GM10266 (cell line): ENCODE results near the gene CDHR1.

Source experiments
- DNase-seq: peaks from one replicate; pipeline ENCODE4 v3.0.0; 2012; ENCODE audit errors: extremely low spot score
- TF ChIP-seq, protein P1 (sequence below): IDR thresholded peaks from 2 replicates; pipeline ENCODE4 v1.5.1; 2012; ENCODE audit warnings: mild to moderate bottlenecking, low read depth; ENCODE audit not compliant: control insufficient read depth, insufficient read depth; ENCODE audit errors: missing control alignments

CDHR1 gene

DNA sequence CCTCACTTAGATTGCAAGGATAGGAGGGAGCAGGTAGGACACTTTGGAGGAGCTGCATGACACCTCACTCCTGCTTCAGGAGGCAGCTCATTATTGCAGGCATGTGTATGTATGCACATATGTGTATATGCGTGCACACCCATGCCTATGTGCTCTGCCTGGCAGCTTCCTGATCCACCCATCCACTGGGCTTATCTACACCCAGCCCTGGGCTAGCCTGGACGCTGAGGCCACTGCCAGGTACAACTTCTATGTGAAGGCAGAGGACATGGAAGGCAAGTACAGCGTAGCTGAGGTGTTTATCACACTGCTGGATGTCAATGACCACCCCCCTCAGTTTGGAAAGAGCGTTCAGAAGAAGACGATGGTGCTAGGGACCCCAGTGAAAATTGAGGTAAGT, 17.7 kb downstream of the CDHR1 start:
- TF ChIP-seq, protein P1, sequence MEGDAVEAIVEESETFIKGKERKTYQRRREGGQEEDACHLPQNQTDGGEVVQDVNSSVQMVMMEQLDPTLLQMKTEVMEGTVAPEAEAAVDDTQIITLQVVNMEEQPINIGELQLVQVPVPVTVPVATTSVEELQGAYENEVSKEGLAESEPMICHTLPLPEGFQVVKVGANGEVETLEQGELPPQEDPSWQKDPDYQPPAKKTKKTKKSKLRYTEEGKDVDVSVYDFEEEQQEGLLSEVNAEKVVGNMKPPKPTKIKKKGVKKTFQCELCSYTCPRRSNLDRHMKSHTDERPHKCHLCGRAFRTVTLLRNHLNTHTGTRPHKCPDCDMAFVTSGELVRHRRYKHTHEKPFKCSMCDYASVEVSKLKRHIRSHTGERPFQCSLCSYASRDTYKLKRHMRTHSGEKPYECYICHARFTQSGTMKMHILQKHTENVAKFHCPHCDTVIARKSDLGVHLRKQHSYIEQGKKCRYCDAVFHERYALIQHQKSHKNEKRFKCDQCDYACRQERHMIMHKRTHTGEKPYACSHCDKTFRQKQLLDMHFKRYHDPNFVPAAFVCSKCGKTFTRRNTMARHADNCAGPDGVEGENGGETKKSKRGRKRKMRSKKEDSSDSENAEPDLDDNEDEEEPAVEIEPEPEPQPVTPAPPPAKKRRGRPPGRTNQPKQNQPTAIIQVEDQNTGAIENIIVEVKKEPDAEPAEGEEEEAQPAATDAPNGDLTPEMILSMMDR, result no peak
- DNase-seq, result no peak

DNA sequence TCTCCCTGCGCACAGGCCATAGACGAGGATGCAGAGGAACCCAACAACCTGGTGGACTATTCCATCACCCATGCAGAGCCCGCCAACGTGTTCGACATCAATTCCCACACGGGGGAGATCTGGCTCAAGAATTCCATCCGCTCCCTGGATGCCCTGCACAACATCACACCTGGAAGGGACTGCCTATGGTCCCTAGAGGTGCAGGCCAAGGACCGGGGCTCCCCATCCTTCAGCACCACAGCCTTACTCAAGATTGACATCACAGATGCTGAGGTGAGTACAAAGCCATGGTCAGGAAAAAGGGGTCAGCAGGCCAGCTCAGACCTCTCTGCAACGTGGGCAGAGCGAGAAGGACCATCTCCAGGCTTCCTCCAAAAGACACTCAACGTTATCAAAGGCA, 18.7 kb downstream of the CDHR1 start:
- TF ChIP-seq, protein P1, result no peak
- no peak for DNase-seq

DNA sequence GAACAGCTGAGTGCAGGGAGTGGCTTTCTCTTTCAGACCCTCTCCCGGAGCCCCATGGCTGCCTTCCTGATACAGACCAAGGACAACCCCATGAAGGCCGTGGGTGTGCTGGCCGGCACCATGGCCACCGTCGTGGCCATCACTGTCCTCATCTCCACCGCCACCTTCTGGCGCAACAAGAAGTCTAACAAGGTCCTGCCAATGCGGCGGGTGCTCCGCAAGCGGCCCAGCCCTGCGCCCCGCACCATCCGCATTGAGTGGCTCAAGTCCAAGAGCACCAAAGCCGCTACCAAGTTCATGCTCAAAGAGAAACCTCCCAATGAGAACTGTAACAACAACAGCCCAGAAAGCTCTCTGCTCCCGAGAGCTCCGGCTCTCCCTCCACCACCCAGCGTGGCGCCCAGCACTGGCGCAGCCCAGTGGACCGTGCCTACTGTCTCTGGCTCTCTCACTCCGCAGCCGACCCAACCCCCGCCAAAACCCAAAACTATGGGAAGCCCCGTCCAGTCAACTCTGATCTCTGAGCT, 19.8 kb downstream of the CDHR1 start:
- DNase-seq, result no peak
- TF ChIP-seq, protein P1, result peak; percentile 21

DNA sequence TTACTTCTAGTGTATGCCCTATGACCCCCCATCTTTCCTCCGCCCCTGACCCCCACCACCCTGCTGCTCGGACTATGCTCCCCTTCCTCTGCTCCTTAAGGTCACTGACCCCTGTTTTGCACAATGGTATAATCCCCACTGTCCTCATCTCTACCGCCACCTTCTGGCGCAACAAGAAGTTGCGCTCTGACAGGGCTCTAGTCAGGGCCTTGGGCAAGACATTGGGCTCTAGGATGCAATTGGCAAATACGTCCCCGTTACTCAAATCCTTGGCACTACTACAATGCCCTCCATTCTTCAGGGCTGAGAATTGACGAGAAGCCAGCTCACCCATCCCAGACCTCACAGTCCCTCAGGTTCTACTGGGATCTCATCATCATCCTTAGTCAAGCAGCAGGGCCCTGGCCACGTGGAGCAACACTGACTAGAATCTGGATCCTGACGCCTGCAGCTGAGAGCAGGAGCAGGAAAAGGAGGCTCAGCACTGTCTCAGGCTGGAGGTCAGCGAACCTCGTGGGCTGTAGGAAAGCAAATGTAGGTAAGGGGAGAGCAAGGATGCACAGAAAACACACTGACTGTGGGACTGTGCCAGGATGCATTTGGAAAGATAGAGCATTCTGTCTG, 20.4 kb downstream of the CDHR1 start:
- TF ChIP-seq, protein P1, result peak; percentile 76
- peak; percentile 70 for DNase-seq

DNA sequence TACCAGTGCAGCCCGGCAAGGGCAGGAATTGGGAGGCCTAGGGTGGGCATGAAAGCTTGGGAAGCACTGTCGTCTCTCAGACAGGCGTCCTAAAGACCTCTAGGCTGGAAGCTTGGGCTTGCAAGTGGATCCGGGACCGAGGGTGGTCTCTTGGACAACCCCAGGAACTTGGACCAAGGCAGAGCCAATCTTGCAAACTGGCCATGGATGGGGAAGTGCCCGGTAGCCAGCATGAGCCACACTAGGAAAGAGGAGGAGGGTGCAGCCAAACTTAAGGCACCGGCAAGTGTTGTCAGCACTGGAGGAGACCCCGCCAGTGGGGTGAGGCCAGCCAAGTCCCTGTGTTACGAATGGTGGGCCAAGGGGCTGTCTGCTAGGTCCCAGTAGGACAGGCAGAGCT, 22.5 kb downstream of the CDHR1 start:
- DNase-seq, result no peak
- TF ChIP-seq, protein P1, result no peak

DNA sequence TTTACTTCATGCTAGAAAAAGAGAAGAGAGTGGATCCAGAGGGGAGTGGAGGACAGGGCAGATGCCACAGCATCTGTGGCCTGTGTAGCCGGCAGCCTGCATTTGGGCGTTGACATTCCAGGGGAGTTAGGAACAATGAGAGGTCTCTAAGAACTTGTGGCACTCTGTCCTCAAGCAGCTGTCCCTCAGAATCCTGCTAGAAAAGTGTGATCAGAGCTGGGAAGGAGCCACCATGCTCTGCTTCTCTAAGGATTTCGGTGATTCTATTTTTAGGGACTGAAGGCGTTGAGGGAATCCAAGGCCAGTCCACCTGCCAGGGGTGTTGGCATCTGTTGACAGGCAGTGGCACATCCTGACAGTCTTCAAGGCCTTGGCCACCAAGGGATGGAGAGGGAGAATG, 23.4 kb downstream of the CDHR1 start:
- no peak for DNase-seq

DNA sequence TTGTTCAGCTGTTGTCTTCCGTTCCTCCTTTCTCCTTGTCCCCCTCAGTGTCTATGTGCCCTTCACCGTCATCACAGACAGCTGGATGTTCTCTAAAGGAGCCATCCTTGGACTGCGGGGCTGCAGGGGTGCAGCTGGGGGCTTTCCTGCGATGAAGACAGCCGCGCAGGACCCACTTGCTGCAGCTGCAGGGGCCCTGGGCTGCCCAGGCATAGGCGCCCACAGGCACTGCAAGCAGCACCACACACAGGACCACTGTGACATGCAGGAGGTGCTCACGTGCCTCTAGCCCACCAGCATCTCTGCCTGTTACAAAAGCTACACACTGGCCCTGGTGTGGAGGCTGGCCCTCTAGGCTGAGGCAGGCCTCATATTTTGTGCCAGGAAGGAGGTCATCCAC, 27.6 kb downstream of the CDHR1 start:
- TF ChIP-seq, protein P1, result no peak
- no peak for DNase-seq

More for the DNA sequence above, 23.4 kb downstream of the CDHR1 start:
- TF ChIP-seq, protein P1, result no peak
